Measurements from ENCODE around the gene AGER.

GRCh38 chr6:32187009-32187709 is 3.1 kb upstream of the AGER start:
- TF ChIP-seq CTCF (IDR thresholded peaks at IDR 0.05; ENCODE audit: extremely low read depth in 1 of 2, insufficient read depth in 1 of 2, low read depth in 1 of 2, low read length in 2 of 2) (no peak), POLR2AphosphoS5 (IDR thresholded peaks at IDR 0.05; ENCODE audit: insufficient read depth, low read depth, low read length) (peak; percentile 31), POLR2A (IDR thresholded peaks at IDR 0.05; ENCODE audit: low read depth, low read length) (peak; percentile 25), MAX (IDR thresholded peaks at IDR 0.05; ENCODE audit: insufficient read depth, insufficient read length) (no peak), EZH2 (IDR thresholded peaks at IDR 0.05; ENCODE audit: borderline replicate concordance, low read depth, low read length, severe bottlenecking) (no peak), MYC (IDR thresholded peaks at IDR 0.05; ENCODE audit: low read depth, low read length) (no peak)

All from endothelial cell of umbilical vein (primary cell).